HG03045 (cell line): ENCODE data around the gene POU2AF1.
"Not testable (repeated sequence)": the region's sequence is repeated elsewhere in the genome, so short reads cannot be mapped to it uniquely, and the experiment has no call there.

Source experiments
- ATAC-seq: cut with Tn5 transposase; IDR thresholded peaks from one replicate; pipeline ENCODE4 v1.9.1; 2021; ENCODE audit warnings: mild to moderate bottlenecking, moderate library complexity; ENCODE audit not compliant: unreplicated experiment

Gene POU2AF1

GRCh38 chr11:111410951-111411350, 31.9 kb upstream of the POU2AF1 start:
- no peak for ATAC-seq

GRCh38 chr11:111409915-111410314, 30.8 kb upstream of the POU2AF1 start:
- peak; percentile 58 for ATAC-seq

GRCh38 chr11:111408789-111409727, 30.0 kb upstream of the POU2AF1 start:
- no peak for ATAC-seq

- ATAC-seq: no peak
Measured at GRCh38 chr11:111407652-111408051, 28.6 kb upstream of the POU2AF1 start.

- ATAC-seq: no peak
Measured at GRCh38 chr11:111406589-111406988, 27.5 kb upstream of the POU2AF1 start.

GRCh38 chr11:111406091-111406490, 27.0 kb upstream of the POU2AF1 start:
- ATAC-seq: no peak

GRCh38 chr11:111405551-111405950, 26.5 kb upstream of the POU2AF1 start:
- ATAC-seq: no peak

- no peak for ATAC-seq
Measured at GRCh38 chr11:111403051-111403726, 24.1 kb upstream of the POU2AF1 start.

- ATAC-seq: no peak
Measured at GRCh38 chr11:111402411-111402810, 23.3 kb upstream of the POU2AF1 start.

- not testable (repeated sequence) for ATAC-seq
Measured at GRCh38 chr11:111401957-111402356, 22.9 kb upstream of the POU2AF1 start.

GRCh38 chr11:111400595-111400994, 21.5 kb upstream of the POU2AF1 start:
- ATAC-seq: no peak

- no peak for ATAC-seq
Measured at GRCh38 chr11:111399187-111400031, 20.3 kb upstream of the POU2AF1 start.

GRCh38 chr11:111397034-111397433, 18.0 kb upstream of the POU2AF1 start:
- no peak for ATAC-seq

GRCh38 chr11:111395749-111396148, 16.7 kb upstream of the POU2AF1 start:
- no peak for ATAC-seq

- no peak for ATAC-seq
Measured at GRCh38 chr11:111395081-111395480, 16.0 kb upstream of the POU2AF1 start.

GRCh38 chr11:111394147-111394546, 15.1 kb upstream of the POU2AF1 start:
- not testable (repeated sequence) for ATAC-seq

GRCh38 chr11:111393585-111393984, 14.5 kb upstream of the POU2AF1 start:
- ATAC-seq: no peak

GRCh38 chr11:111393096-111393495, 14.0 kb upstream of the POU2AF1 start:
- ATAC-seq: no peak

GRCh38 chr11:111392552-111392951, 13.5 kb upstream of the POU2AF1 start:
- ATAC-seq: no peak

GRCh38 chr11:111391328-111392124, 12.5 kb upstream of the POU2AF1 start:
- no peak for ATAC-seq
